Lung (tissue), 12 donors: Measurements from ENCODE around the gene FRMD1. TPM values are rescaled to one million over a fixed set of nuclear protein-coding genes. Genes with fewer than 3 reads are reported as not detected.

ENCODE experiments used
- ATAC-seq: fragments of 200-7000 bp; cut with Tn5 transposase; one replicate; pipeline ENCODE4 v1.9.1; 2020; ENCODE audit warnings: moderate number of reproducible peaks; ENCODE audit not compliant: insufficient read depth, low FRiP score
- DNase-seq, 3 donors: peaks; one replicate each; pipeline ENCODE4 v3.0.0-alpha.2; 2013 to 2017
- H3K27ac ChIP-seq, 2 donors: one replicate each; pipeline ENCODE4 v1.5.1; 2013; ENCODE audit warnings: mild to moderate bottlenecking in 2 of 2, moderate library complexity in 2 of 2, control low read depth in 1 of 2, inconsistent platforms in 1 of 2, low read depth in 1 of 2, low read length in 1 of 2
- H3K27me3 ChIP-seq, 3 donors: one replicate each; pipeline ENCODE4 v1.5.1; 2013; ENCODE audit warnings: low read length in 2 of 3; ENCODE audit not compliant: control insufficient read depth in 3 of 3, insufficient read depth in 3 of 3
- H3K36me3 ChIP-seq, 4 donors: one replicate each; pipeline ENCODE4 v1.5.1; 2013; ENCODE audit warnings: low read length in 4 of 4, mild to moderate bottlenecking in 1 of 4, moderate library complexity in 1 of 4; ENCODE audit not compliant: control insufficient read depth in 4 of 4, insufficient read depth in 4 of 4
- H3K4me1 ChIP-seq, 5 donors: one replicate each; pipeline ENCODE4 v1.5.1; 2013; ENCODE audit warnings: low read length in 5 of 5, mild to moderate bottlenecking in 2 of 5, moderate library complexity in 1 of 5; ENCODE audit not compliant: control insufficient read depth in 5 of 5, insufficient read depth in 5 of 5
- H3K4me3 ChIP-seq: one replicate; pipeline ENCODE4 v1.5.1; 2013; ENCODE audit warnings: mild to moderate bottlenecking, control low read depth, moderate library complexity
- H3K9ac ChIP-seq, 2 donors: one replicate each; pipeline ENCODE4 v1.5.1; 2013; ENCODE audit warnings: low read length in 2 of 2, control low read depth in 1 of 2; ENCODE audit not compliant: insufficient read depth in 1 of 2
- H3K9me3 ChIP-seq, 4 donors: one replicate each; pipeline ENCODE4 v1.5.1; 2013; ENCODE audit warnings: low read length in 3 of 4, mild to moderate bottlenecking in 1 of 4, moderate library complexity in 1 of 4; ENCODE audit not compliant: control insufficient read depth in 4 of 4, insufficient read depth in 3 of 4
- CTCF ChIP-seq: IDR thresholded peaks from 2 replicates; pipeline ENCODE4 v1.5.1; 2012; ENCODE audit warnings: mild to moderate bottlenecking; ENCODE audit errors: control extremely low read depth, extremely low read depth
- WGBS, 2 donors: extraction: QIAGEN DNeasy Blood & Tissue Kit; methylation state at CpG; one replicate each; pipeline ENCODE4 v1.1.7; 2013; 5-methylcytosine and 5-hydroxymethylcytosine counted together
- polyA plus RNA-seq, 2 donors: library from polyadenylated mRNA; stranded (reverse); fragments of 200-250 nt; gene quantifications; one replicate each; pipeline ENCODE4 v1.2.1, GENCODE V29; 2013
- total RNA-seq, 2 donors: library from RNA; depleted of rRNA in 1 of 2; stranded (reverse); fragments of >200 nt in 1 of 2; gene quantifications; one replicate each; pipeline ENCODE4 v1.2.1, GENCODE V29; 2014 to 2021
- donor health status: control.
- donor health status: control.
- donor health status: Bipolar disorder and iron deficiency.
- donor health status: healthy.
- donor health status: DM: yes; HTN: yes; CAD: no.

FRMD1 gene
- total and polyA plus RNA-seq, 4 donors: 0.02 to 1.4 (median 0.10) TPM

DNA sequence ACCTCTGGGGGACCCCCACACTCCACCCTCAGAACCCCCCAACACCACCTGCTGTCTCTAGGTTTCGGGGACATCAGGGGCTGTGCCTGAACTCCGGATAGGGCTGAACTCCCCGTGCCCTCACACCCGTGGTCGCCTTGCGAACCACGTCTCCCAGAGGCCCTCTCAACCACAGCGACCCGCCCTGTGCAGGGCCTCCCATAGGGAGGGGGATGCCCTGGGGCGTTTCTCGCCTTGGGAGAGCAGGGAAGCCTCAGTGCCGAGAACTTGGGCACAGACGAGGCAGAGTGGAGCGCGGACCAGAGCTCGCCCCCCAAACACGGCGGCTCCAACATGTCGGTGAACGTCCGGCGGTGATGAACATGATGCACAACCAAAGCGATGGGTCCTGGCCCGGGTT lies 6.8 kb downstream of the FRMD1 start:
- Histone ChIP-seq H3K36me3 (peaks cover 0 to 8% (median 0%) of the 10 kb centered on the region in 4 donors), H3K9me3 (peaks cover 0 to 2% (median 0%) of the 10 kb centered on the region in 4 donors), H3K4me3 (no peak overlapping the region), H3K4me1 (no peaks in the 10 kb centered on the region), H3K27me3 (no peaks in the 10 kb centered on the region), H3K27ac (no peak overlapping the region), H3K9ac (no peak overlapping the region)
- 89 to 90% methylated on average over 23 to 24 of the region's 24 CpGs for WGBS, 2 donors
- no peak for ATAC-seq
- no peak for DNase-seq
- no peak for TF ChIP-seq CTCF

DNA sequence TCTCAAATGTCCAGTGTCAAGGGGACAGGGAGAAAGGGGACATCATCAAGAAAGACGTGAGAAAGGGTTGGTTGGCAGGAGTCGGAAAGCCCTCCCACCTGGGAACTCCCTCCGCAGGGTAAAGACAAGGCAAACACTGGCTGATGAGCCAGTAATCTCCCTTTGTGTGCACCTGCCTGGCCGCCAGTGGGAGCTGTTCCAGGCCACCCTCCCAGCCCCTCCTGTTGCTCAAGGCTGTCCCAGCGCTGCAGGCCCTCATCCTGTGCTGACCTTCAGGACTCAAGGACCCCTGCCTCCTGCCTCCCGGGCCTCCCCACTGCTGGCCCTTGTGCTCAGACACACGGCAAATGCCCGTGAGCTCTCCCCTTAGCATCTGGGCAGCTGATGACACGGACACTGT lies 7.4 kb downstream of the FRMD1 start:
- no peak overlapping the region for H3K9ac ChIP-seq
- H3K4me3 ChIP-seq: no peak overlapping the region
- DNase-seq: no peak
- peaks cover 0 to 8% (median 0%) of the 10 kb centered on the region in 4 donors for H3K36me3 ChIP-seq
- H3K27ac ChIP-seq: no peak overlapping the region
- no peak for ATAC-seq
- H3K4me1 ChIP-seq: no peaks in the 10 kb centered on the region
- 81 to 85% methylated on average over 9 of the region's 9 CpGs for WGBS, 2 donors
- TF ChIP-seq CTCF: no peak
- H3K27me3 ChIP-seq: no peaks in the 10 kb centered on the region
- H3K9me3 ChIP-seq: peaks cover 0 to 2% (median 0%) of the 10 kb centered on the region in 4 donors

- ATAC-seq (no peak), DNase-seq (no peak)
- Histone ChIP-seq H3K9me3 (peaks cover 0 to 2% (median 0%) of the 10 kb centered on the region in 4 donors), H3K4me1 (no peaks in the 10 kb centered on the region), H3K9ac (no peak overlapping the region), H3K27me3 (no peaks in the 10 kb centered on the region), H3K27ac (no peak overlapping the region), H3K4me3 (no peak overlapping the region), H3K36me3 (peaks cover 0 to 8% (median 0%) of the 10 kb centered on the region in 4 donors)
- TF ChIP-seq CTCF: no peak
- 90 to 95% methylated on average over 7 of the region's 7 CpGs for WGBS, 2 donors
Observed at GRCh38 chr6:168070804-168071203, 8.2 kb downstream of the FRMD1 start.
